ENCODE results near the gene PCDHGB5. TPM values are rescaled to one million over a fixed set of nuclear protein-coding genes. Genes with fewer than 3 reads are reported as not detected.
"Not testable (repeated sequence)": the region's sequence is repeated elsewhere in the genome, so short reads cannot be mapped to it uniquely, and the experiment has no call there.

PCDHGB5 gene
- total RNA-seq, 1 experiment from 2014 or later, result not detected

GRCh38 chr5:141374627-141375026 is 23.1 kb upstream of the PCDHGB5 start:
- in situ Hi-C loops (cut with HindIII; ENCODE audit: low sequenced_read_pairs), result no loop called here

GRCh38 chr5:141375444-141376155 is 22.1 kb upstream of the PCDHGB5 start:
- DNase-seq (ENCODE audit: low spot score); in situ Hi-C loops (cut with HindIII; ENCODE audit: low sequenced_read_pairs): not testable (repeated sequence)

More at GRCh38 chr5:141374627-141375026, 23.1 kb upstream of the PCDHGB5 start:
- DNase-seq (ENCODE audit: low spot score), result no peak

GRCh38 chr5:141382469-141383294 is 15.1 kb upstream of the PCDHGB5 start, which contains the start of gene PCDHGA7:
TSS of gene PCDHGA7 (plus strand) at chr5:141382742. CDS start at chr5:141382900, 158 bp downstream.
- DNase-seq (ENCODE audit: low spot score), result no peak
- in situ Hi-C loops (cut with HindIII; ENCODE audit: low sequenced_read_pairs), result no loop called here

GRCh38 chr5:141383345-141383744 is 14.4 kb upstream of the PCDHGB5 start:
- in situ Hi-C loops (cut with HindIII; ENCODE audit: low sequenced_read_pairs), result no loop called here
- DNase-seq (ENCODE audit: low spot score), result no peak

GRCh38 chr5:141384471-141385267 is 13.1 kb upstream of the PCDHGB5 start:
- in situ Hi-C loops (cut with HindIII; ENCODE audit: low sequenced_read_pairs), result no loop called here

GRCh38 chr5:141387557-141388311 is 10.0 kb upstream of the PCDHGB5 start, which contains the start of gene PCDHGB4:
TSS of gene PCDHGB4 (plus strand) at chr5:141387698. CDS start at chr5:141387885, 187 bp downstream.
- DNase-seq (ENCODE audit: low spot score); in situ Hi-C loops (cut with HindIII; ENCODE audit: low sequenced_read_pairs): not testable (repeated sequence)

More at GRCh38 chr5:141384471-141385267, 13.1 kb upstream of the PCDHGB5 start:
- DNase-seq (ENCODE audit: low spot score), result no peak

- no peak for DNase-seq (ENCODE audit: low spot score)
- in situ Hi-C loops (cut with HindIII; ENCODE audit: low sequenced_read_pairs), result no loop called here
Observed at GRCh38 chr5:141388661-141389060, 9.1 kb upstream of the PCDHGB5 start.

GRCh38 chr5:141389153-141390042 is 8.3 kb upstream of the PCDHGB5 start:
- in situ Hi-C loops (cut with HindIII; ENCODE audit: low sequenced_read_pairs), result no loop called here
- DNase-seq (ENCODE audit: low spot score), result no peak

GRCh38 chr5:141392429-141393198 is 5.1 kb upstream of the PCDHGB5 start, which contains the start of gene PCDHGA8:
TSS of gene PCDHGA8 (plus strand) at chr5:141392633. CDS start at chr5:141392814, 181 bp downstream.
- DNase-seq (ENCODE audit: low spot score), result no peak
- in situ Hi-C loops (cut with HindIII; ENCODE audit: low sequenced_read_pairs), result no loop called here

GRCh38 chr5:141393267-141393666 is 4.5 kb upstream of the PCDHGB5 start:
- in situ Hi-C loops (cut with HindIII; ENCODE audit: low sequenced_read_pairs), result no loop called here
- no peak for DNase-seq (ENCODE audit: low spot score)

- DNase-seq (ENCODE audit: low spot score); in situ Hi-C loops (cut with HindIII; ENCODE audit: low sequenced_read_pairs): not testable (repeated sequence)
Observed at GRCh38 chr5:141394401-141395187, 3.2 kb upstream of the PCDHGB5 start.

GRCh38 chr5:141398608-141399007 is 861 bp downstream of the PCDHGB5 start:
- DNase-seq (ENCODE audit: low spot score), result no peak
- in situ Hi-C loops (cut with HindIII; ENCODE audit: low sequenced_read_pairs), result no loop called here

- no peak for DNase-seq (ENCODE audit: low spot score)
- in situ Hi-C loops (cut with HindIII; ENCODE audit: low sequenced_read_pairs), result no loop called here
Observed at GRCh38 chr5:141399555-141400258, 2.0 kb downstream of the PCDHGB5 start.

- peak; percentile 37 for DNase-seq (ENCODE audit: low spot score)
- in situ Hi-C loops (cut with HindIII; ENCODE audit: low sequenced_read_pairs), result no loop called here
Observed at GRCh38 chr5:141402553-141403243, 5.0 kb downstream of the PCDHGB5 start, which contains the start of gene PCDHGA9. TSS of gene PCDHGA9 (plus strand) at chr5:141402778. CDS start at chr5:141402953, 175 bp downstream.

GRCh38 chr5:141403387-141403786 is 5.6 kb downstream of the PCDHGB5 start:
- DNase-seq (ENCODE audit: low spot score), result no peak
- in situ Hi-C loops (cut with HindIII; ENCODE audit: low sequenced_read_pairs), result no loop called here

All from G401 (cell line).